Measurements from ENCODE around the gene HAPLN3. TPM values are rescaled to one million over a fixed set of nuclear protein-coding genes. Genes with fewer than 3 reads are reported as not detected.
"Not testable (repeated sequence)": the region's sequence is repeated elsewhere in the genome, so short reads cannot be mapped to it uniquely, and the experiment has no call there.

The HAPLN3 gene, protein sequence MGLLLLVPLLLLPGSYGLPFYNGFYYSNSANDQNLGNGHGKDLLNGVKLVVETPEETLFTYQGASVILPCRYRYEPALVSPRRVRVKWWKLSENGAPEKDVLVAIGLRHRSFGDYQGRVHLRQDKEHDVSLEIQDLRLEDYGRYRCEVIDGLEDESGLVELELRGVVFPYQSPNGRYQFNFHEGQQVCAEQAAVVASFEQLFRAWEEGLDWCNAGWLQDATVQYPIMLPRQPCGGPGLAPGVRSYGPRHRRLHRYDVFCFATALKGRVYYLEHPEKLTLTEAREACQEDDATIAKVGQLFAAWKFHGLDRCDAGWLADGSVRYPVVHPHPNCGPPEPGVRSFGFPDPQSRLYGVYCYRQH
- total RNA-seq = 5.6 TPM

DNA sequence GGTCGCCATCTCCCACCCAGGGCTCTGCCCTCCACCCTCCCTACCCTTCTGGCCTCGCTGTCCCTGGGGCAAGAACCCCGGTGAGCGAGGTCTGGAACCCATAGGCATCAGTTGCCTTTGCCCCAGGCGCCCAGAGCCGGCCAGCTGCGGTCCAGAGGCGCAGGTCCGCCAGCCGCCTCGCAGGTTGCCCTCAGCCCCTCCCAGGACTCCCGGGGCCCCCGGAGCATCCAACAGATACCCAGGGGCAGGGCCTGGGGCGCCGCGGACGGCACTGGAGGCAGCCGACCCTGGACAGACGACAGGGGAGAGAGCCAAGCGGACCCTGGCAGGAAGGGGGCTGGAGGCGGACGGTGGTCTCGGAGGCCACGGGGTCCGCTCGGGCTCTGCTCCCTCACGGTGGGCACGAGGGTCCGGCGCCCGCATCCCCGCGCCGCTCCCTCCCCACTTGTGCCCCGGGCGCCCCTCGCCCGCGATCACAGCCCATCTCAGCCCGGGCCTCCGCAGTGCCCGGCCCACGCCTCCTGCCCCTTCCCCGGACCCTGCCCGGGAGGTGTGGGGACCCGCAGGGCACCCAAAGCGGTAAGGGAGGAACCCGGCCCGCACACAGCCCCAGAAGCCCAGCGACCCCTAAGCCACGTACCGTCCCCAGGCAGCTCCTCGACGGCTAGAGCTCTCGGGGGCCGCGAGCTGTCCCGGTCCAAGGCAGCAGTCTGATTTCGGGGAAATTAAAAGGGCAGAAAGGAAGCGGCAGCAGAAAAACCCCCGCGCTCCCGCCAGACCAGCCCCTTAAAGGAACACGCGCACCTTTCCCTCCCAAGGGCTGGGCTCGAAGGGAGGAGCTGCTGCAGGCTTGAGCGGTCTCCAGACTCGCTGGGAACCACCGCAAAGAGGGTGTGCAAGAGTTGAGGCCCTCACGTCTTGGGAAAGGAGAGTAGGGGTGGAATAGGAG is at the start of gene HAPLN3:
TSS of gene HAPLN3 (minus strand) at position 726 of the 949 bp plus-strand sequence. CDS start 8,246 bp downstream, outside the sequence.
- ATAC-seq = peak; percentile 28

DNA sequence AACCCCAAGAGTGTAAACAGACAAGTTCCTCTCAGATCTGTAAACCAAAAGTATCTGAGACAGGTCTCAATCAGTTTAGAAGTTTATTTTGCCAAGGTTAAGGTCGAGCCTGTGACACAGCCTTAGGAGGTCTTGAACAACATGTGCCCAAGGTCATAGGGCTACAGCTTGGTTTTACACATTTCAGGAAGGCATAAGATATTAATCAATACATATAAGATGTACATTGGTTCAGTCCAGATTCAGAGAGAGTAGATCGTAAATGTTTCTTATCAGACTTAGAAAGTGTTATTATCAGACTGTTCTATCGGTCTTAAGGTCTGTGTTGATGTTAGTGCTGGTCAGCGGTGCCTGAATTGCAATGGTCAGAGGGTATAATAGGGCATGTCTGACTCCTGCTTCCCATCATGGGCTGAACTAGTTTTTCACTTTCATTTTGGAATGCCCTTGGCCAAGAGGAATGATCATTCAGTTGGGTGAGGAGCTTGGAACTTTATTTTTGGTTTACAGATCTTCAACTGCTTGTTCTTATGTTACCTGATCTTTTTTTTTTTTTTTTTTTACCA is 44.8 kb upstream of the HAPLN3 start:
- ATAC-seq = no peak

DNA sequence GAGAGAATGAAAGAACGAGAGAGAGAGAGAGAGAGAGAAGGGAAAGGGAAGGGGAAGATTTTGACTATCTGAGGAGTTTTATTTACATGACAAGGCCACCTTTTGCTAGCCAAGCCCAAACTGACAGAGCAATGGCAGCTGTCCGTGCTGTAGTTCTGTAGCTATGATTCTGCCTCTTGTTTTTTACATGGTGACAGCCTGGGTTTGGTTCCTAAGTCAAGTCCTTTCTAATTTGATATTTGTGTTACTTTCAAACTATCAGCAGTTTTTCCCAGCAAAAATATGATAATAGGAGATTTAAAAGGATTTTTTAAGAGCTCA is 44.1 kb upstream of the HAPLN3 start:
- ATAC-seq = no peak

DNA sequence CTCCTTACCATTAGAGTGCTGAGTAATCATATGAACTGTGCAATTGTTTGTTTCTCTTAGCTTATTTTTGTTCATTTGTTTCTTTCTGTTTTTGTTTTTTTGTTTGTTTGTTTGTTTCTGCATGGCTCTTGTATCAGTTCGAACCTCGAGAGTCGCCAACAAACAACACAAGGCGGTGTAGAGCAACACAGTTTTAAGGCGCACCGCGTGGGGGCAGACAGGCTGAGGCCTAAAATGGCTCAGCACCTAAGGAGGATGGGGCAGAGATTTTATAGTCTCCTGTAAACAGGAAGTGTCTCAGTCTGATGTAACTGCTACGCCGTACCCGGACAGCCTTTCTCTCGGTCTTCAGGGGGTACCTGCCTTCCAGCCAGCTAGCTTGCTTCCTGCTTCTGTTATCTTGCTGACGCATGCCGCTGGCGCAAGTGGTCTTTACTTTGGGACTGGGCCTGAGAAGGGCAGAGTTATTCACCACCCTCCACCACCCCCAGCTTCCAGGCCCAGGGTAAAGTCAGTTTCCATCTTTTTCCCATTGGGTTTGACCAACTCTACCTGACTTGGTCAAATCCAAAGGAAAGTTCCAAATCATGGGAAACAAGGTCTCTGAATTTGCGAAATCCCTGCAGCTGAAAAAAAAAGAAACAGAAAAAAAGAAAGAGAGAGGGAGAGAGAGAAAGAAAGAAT is 43.6 kb upstream of the HAPLN3 start:
- no peak for ATAC-seq

DNA sequence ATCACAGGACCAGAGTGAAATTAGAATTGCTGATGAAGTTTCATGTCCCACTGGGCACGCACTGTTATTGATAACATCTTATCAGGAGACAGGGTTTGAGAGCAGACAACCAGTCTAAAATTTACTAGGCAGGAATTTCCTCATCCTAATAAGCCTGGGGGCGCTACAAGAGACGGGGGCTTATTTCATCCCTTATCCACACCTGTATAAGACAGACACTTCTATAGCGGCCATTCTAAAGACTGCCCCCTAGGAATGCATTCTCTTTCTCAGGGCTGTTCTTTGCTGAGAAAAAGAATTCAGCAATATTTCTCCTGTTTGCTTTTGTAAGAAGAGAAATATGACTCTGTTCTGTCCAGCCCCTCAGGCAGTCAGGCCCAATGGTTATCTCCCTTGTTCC is 39.1 kb upstream of the HAPLN3 start:
- not testable (repeated sequence) for ATAC-seq

DNA sequence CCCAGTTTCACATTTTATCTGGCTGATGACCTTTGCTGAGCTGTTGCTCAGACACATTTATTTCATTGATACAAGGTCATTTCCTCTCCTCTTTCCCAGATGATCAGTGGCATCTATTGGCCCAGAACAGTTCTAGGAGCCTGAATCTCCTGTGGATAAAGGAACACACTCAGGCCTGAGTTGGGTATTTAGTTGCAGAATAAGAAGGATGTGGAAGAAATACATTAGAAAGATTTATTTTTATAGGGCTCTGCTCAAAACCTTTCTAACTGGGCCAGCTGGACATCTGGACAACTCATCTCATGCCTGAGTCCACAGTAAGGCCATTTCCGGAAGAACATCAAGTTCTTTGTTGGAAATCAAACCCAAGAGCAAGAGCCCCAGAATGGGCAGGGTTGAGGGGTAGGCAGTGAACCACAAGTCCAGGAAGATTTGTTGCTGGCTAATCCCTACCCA is 37.6 kb upstream of the HAPLN3 start:
- ATAC-seq = no peak

DNA sequence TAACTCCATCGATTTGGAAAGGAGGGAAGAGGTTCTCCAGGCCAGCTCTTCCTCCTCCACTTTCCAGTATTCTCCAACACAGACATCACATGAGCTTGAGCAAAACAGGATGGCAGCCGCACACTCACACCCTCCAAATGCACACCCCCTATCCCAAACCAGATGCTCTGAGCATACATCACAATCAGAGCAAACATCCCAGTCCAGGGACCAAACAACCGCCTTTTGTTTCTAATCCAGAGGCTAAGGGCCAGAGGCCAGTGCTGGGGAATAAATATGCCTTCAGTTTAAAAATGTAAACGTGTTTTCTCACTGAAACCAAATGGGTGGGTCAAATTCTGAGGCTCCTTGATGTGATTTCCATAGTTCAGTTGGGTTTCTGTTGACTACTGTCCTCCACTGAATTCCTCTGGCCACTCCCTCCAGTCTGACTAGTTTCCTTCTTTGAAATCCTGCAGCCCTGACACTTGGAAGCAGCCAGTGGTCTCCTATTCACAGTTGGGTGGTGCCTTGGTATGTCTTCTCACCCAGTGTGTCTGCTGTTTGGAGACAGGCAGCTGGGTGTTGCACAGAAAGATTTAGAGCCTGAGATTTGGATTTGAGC is 37.0 kb upstream of the HAPLN3 start:
- no peak for ATAC-seq

DNA sequence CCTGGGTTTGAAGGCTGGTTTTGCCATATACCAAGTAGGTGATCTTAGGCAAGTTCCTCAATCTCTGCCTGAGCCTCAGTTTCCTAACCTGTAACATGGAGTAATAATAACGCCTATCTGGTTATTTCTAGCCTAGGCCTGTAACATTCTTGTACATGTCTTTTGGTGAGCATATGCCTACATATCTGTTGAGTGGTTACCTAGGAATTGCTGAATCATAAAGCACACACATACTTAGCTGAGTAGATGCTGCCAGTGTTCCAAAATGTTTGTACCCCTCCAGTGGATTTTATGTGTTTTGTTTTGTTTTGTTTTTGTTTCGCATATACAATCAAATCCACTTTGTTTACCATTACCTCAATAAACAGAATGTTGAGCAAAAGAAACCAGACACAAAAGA is 35.2 kb upstream of the HAPLN3 start:
- ATAC-seq = no peak

DNA sequence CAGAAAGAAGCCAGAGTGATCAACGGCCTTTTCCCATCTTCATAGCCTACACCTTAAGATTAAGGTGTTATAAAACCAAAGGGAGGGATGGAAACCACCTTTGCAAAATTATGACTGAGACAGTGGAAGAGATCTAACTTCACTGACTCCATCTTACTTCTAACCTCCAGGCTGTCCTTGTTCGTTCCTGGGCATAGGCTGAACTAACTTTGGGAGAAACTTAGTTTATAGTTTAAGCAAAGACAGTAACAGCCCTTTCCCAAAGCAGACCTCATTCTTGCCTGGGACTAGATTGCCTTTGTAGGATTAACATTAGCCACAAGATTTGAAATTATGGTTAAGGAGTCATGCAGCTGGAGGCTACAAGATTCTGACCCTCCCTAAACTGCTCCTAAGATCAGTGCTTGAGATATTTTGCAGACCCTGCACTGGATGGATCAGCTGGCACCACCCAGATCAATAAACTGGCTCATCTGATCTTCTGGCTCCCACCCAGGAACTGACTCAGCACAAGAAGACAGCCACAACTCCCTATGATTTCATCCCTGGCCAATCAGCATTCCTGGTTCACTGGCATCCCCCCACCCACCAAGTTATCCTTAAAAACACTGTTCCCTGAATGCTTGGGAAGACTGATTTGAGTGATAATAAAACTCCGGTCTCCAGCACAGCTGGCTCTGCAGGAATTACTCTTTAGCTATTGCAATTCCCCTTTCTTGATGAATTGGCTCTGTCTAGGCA is 34.2 kb upstream of the HAPLN3 start:
- ATAC-seq = not testable (repeated sequence)

DNA sequence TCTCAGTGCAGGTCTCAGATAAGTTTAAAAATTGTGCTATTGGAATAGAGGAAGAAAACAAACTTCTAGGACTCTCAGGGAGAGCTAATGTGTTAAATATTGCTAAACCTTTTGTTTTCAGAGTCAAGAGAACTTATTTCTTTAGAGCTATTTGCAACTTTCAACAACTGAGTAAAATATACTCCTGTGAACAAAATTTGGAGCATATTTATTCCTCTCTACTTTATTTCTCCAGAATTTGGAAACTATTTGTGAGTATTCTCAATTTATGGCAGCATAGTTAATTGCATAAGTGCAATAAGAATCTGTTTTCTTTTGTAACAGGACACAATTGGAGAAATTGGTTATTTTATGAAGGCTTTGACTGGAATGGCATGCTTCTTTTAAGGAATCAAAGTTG is 32.8 kb upstream of the HAPLN3 start:
- ATAC-seq = not testable (repeated sequence)

DNA sequence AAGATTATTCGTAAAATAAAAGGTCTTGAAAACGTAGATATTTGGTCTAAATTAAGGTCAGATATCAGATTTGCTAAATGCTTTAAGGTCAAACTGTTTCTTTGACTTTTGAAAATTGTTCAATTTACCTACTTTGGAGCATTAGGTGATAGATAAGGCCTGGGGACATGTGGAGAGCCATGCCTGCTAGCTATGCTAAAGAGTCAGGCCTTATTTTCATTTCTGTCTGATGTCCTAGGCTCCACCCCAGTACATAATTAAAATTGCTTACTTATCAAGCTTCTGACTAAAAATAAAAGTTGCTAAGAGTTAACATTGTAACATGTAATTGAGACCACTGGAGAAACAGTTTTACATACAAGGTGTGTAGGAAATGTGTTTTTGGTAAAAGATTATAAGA is 30.3 kb upstream of the HAPLN3 start:
- not testable (repeated sequence) for ATAC-seq

DNA sequence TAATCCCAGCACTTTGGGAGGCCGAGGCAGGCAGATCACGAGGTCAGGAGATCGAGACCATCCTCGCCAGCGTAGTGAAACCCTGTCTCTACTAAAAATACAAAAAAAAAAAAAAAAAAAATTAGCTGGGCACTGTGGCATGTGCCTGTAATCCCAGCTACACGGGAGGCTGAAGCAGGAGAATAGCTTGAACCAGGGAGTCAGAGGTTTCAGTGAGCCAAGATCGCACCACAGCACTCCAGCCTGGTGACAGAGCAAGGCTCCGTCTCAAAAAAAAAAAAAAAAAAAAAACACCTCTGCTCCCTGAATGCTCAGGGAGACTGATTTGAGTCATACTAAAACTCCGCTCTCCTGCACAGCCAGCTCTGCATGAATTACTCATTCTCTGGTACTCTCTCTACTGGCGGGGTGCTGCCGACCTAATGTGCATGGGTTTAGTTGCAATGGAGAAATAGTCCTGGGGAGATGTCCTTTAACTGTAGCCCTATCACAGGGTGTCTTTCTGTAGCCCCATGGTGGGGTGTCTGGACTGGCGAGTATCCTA is 25.6 kb upstream of the HAPLN3 start:
- ATAC-seq = peak; percentile 82

DNA sequence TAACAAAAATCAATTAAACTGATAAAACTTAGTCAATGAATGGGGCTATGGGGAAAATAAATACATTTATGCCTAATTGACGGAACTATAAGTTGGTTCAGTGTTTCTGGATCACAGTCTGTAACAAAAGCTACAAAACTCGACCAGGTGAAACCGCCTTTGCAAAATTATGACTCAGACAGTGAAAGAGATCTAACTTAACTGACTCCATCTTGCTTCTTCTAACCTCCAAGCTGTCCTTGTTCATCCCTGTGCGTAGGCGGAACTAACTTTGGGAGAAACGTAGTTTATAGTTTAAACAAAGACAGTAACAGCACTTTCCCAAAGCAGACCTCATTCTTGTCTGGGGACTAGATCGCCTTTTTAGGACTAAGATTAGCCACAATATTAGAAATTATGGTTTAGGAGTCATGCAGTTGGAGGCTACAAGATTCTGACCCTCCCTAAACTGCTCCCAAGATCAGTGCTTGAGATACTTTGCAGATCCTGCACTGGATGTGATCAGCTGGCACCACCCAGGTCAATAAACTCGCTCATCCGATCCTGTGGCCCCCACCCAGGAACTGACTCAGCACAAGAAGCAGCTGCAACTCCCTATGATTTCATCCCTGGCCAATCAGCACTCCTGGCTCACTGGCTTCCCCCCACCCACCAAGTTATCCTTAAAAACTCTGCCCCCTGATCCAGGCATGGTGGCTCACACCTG is 25.0 kb upstream of the HAPLN3 start:
- peak; percentile 22 for ATAC-seq

DNA sequence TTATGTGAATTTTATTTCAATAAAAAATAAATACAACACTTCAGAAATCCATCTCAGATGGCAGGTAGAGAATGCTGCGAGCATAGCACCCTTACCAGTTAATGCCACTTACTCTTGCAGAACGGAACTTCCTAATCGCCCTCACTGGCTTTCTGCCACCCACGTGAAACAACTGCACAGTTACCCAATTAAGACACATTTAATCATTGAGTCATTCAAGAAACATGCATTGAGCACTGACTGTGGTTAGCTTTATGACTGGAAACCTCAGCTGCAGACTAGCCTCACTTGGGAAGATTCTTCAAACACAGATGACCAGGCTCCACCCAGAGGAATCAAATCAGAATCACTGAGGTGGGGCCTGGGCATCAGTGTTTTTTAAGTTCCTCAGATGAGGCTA is 23.4 kb upstream of the HAPLN3 start:
- ATAC-seq = peak; percentile 92

DNA sequence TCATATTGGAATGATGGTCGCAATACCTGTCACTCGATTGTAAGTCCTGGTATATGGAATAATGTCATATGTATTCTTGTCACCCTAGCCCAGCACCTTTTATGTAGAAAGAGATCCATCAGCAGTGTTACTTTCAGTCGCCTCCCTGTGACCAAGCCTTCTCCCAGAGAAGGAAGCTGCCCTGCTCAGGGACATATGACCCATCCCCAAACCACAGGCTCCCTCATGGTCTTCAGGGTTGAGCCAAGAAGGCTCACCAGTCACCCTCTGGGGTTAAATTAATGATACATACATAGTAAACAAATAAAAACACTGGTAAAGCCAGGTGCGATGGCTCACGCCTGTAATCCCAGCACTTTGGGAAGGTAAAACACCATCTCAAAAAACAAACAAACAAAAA is 22.4 kb upstream of the HAPLN3 start:
- ATAC-seq = no peak

DNA sequence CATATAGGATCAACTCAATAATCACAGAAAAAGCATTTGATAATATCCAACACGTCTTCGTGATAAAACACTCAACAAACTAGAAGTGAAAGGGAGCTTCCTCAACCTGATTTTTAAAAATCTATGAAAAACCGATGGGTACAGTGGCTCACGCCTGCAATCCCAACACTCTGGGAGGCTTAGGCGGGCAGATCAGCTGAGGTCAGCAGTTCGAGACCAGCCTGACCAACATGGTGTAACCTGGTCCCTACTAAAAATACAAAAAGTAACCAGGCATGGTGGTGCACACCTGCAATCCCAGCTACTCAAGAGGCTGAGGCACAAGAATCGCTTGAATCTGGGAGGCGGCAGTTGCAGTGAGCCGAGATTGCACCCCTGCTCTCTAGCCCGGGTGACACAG is 20.0 kb upstream of the HAPLN3 start:
- ATAC-seq = no peak

DNA sequence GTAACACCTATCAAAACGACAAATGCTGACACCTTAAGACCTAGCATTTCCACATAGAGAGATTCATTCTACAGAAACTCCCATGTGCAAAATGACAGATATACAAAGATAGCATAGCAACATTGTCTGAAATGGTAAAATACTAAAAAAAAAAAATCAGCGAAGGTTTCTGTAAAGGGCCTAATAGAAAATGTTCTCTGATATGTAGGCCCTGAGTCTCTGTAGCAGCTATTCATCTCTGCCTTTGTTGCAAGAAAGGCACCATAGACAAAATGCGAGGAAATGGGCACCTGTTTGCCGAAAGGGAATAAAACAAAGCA is 18.5 kb upstream of the HAPLN3 start:
- ATAC-seq = no peak

DNA sequence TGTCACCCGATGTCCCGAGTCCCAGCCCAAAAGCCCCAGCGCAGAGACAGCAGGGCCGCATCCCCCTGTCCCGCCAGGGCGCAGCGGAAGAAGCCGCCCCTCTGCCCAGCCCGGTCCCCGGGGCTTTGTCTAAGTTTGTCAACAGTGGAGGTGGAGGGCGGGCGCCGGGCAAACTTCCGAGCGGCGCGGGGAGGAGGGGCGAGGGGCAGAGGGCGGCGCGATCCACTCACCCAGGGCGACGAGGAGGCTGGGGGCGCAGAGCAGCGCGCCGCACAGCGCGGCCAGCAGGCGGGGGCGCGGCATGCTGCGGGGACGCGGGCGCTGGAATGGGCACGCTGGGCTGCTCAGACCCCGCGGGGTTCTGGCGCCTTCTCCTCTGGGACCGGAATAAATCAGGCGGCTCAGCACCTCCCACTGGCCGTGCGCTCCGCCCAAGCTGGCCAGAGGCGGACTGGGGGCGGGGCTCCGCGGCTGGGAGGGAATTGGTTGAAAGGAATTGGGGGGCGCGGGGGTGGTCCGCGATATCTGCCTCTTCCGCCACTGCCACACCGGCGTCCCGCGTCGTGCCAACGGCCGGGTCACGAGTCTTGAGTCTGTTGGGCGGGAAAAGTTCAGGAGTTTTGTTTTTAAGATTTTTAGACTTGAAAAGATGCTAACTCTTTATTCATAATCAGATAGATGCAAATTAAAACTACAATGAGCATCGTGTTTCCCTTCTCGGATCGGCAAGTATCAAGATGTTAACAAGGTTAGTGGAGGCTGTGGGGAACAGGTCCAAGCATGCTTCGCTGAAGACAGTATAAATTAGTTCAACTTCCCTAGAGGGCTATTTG is 17.9 kb upstream of the HAPLN3 start, which contains the start of gene MFGE8:
TSS of gene MFGE8 (minus strand) at position 363 of the 833 bp plus-strand sequence. CDS start at position 303, 60 bp downstream.
- peak; percentile 85 for ATAC-seq

DNA sequence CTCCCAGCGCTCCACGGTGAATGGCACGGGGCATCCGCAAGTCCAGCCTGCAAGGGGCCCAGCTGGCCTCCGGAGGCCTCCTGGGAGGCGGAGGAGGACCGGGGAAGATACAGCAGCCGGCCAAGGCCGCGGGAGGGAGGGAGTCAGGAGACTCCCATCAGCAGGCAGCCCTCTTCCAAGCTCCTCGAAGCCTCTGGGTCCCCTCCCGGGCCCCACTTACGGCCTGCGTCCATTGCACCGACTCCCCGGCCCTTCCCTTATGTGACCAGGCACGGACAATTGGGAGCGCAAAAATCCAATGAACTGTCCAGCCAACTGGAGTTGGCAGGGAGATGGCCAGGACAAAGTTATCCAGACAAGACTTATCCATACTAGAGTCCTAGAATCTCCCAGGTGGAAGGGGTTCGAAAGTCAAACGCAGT is 17.2 kb upstream of the HAPLN3 start:
- no peak for ATAC-seq

DNA sequence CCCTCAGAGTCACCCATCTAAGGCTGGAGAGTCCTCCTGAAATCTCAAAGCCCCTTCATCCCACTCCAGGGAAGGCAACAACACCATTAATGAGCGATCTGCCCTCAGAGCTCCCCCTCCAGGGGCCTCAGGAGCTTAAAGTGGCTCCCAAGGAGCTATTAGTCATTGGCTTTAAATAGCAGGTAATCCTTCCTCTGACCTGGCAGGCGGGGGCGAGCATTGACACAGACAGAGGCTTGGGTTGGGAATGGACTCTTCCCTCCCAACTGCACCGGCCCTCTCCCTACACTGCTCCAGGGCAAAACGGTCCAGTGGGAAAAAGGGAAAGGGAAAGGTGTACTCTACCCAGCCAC is 16.4 kb upstream of the HAPLN3 start:
- ATAC-seq = peak; percentile 58
